Transverse colon (tissue), 4 donors: Measurements from ENCODE around the gene NBEA.

Source experiments
- POLR2A ChIP-seq: fragments of 450-650 bp; IDR thresholded peaks from one replicate; pipeline ENCODE4 v1.6.1; 2016; ENCODE audit warnings: antibody characterized with exemption, mild to moderate bottlenecking, moderate library complexity
- POLR2AphosphoS5 ChIP-seq, 3 donors: sonication (generic); formaldehyde crosslinking; IDR thresholded peaks; one replicate each; pipeline ENCODE4 v1.6.1; 2016; ENCODE audit warnings: antibody characterized with exemption in 3 of 3
- TF ChIP-seq, protein P1 (sequence below), 5 experiments: fragments of 200-600 bp in 3 of 5; fragments of 450-650 bp in 2 of 5; sonication (generic) in 3 of 5; IDR thresholded peaks; 1 replicate in 2 of 5; 2 replicates in 3 of 5; pipeline ENCODE4 v1.5.1; 2016 to 2017; ENCODE audit warnings: antibody characterized with exemption in 5 of 5, inconsistent platforms in 3 of 5, mild to moderate bottlenecking in 2 of 5, moderate library complexity in 1 of 5

DNA sequence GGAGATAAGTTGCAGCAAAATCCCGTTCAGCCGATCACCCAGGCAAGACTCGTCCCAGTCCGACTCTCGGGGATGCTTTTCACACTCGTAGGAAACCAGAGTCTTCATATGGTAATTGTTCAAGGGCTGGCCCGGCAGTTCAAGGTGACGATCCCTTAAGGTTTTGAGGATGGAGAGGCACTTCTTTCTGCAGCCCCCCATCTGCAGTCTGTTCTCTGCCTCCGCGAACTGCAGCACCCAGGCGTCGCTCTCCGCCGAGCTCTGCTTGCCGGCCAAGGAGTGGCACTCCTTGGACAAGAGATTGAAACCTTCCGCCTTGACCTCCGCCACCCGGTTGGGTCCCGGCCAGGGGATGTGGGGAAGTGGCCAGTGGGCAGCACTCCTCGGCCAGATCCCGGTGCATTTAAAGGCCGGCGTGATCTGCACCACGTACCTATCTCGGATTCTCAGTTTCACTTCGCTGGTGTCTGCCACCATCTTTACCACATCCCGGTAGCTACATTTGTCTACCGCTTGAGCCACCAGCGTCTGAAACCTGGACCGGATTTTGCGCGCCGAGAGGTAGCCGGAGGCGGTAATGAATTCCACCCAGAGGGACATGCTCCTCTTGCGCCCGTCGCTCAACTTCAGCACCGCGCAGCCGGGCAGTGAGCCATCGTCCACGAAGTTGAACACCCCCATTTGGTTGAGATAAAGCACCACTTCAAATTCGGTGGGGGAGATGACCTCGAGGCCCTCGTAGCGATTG is 533.3 kb downstream of the NBEA start:
- TF ChIP-seq, protein P1, sequence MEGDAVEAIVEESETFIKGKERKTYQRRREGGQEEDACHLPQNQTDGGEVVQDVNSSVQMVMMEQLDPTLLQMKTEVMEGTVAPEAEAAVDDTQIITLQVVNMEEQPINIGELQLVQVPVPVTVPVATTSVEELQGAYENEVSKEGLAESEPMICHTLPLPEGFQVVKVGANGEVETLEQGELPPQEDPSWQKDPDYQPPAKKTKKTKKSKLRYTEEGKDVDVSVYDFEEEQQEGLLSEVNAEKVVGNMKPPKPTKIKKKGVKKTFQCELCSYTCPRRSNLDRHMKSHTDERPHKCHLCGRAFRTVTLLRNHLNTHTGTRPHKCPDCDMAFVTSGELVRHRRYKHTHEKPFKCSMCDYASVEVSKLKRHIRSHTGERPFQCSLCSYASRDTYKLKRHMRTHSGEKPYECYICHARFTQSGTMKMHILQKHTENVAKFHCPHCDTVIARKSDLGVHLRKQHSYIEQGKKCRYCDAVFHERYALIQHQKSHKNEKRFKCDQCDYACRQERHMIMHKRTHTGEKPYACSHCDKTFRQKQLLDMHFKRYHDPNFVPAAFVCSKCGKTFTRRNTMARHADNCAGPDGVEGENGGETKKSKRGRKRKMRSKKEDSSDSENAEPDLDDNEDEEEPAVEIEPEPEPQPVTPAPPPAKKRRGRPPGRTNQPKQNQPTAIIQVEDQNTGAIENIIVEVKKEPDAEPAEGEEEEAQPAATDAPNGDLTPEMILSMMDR (IDR thresholded peaks at IDR 0.05) = no peak
- no peak for TF ChIP-seq POLR2A
- no peak for TF ChIP-seq POLR2AphosphoS5 (IDR thresholded peaks at IDR 0.05)
